ENCODE measurements around the gene HEMK1. TPM values are rescaled to one million over a fixed set of nuclear protein-coding genes. Genes with fewer than 3 reads are reported as not detected.

HEMK1 gene
- total RNA-seq, 1 experiment from 2014 or later = 18.3 TPM

DNA sequence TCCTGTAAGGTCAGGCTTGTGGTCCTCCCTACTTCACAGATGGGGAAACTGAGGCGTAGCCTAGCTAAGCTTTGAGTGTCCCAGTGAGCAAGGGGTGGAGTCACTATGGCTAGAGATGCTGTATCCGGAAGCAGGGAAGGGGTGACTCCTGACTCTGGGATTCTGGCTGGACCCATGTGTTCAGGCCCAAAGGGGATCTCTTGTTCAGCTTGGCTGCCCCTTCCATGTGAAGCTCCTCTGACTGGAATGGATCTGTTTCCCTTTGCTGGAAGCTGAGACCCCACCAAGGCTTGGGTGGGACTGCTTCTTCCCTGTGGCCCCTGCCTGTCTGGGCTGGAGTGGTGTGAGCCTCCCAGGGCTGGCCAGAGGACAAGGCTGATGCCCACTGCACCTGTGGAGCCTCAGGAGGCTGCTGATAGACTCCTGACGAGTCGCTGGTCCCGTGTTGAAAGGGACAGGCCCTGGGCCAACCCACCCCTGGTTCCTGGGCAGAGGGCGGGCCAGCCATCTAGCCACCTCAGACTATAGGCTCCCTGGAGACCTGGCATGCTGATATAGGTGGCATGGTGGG, 48.7 kb downstream of the HEMK1 start:
- no peak for DNase-seq (ENCODE audit: low read depth, low spot score)
- in situ Hi-C loops (cut with HindIII; ENCODE audit: low pct_unique_long_range_greater_than_20kb, low sequenced_read_pairs) = no loop called here

DNA sequence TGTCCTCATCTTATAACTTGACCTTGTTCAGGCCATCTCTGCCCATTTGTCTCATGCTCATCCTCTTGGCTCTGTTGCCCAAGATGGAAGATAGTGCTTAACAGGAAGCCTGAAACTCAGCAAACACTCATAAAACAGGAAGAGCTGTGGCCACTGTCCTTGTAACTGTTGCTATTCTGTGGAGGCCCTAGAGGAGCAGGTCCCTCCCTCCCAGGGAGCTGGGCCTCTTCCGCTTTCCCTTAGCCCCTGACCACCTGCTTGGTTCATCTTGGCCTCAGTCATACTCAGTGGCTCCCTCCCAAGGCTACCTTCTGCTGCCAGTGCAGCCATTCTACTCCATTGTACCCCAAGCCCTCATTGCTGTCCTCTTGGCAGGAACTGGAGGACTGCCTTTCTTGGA, 51.1 kb downstream of the HEMK1 start:
- DNase-seq (ENCODE audit: low read depth, low spot score) = no peak
- in situ Hi-C loops (cut with HindIII; ENCODE audit: low pct_unique_long_range_greater_than_20kb, low sequenced_read_pairs) = no loop called here

DNA sequence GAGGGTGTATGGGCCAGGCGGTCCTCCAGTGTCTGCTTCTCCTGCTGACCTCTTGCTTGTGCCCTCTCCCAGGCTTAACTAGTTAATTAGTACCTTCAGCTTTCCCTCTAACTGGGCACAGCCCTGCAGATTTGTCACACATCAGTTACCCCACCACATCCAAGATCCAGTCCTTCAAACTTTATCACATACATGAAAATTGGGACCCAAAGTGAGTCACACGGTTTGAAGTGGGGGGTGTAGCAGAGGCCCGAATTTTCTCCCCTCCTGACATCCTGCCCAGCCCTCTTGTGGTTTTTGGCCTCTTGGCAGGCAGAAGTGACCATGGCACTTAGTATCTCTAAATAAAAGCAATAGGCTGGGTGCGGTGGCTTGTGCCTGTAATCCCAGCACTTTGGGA, 51.5 kb downstream of the HEMK1 start:
- DNase-seq (ENCODE audit: low read depth, low spot score) = no peak
- in situ Hi-C loops (cut with HindIII; ENCODE audit: low pct_unique_long_range_greater_than_20kb, low sequenced_read_pairs) = no loop called here

DNA sequence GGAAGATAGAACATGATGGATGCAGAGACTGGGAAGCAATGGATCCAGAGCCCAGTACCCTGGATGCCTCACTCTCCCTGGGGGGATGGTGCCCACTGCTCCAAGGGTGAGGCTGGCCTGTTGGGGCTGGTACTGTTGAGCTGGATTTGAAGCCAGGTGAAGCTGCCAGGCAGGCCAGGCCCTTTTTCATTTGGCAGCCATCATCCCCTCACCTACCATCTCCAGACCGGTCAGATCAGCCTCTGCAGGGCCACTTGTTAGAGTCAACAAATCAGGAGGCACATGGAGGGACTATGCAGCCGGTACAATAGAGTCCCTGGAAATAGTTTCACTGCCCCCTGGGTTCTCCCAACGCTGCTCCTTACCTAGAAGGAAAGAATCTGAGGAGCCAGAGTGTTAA, 53.6 kb downstream of the HEMK1 start:
- in situ Hi-C loops (cut with HindIII; ENCODE audit: low pct_unique_long_range_greater_than_20kb, low sequenced_read_pairs) = no loop called here
- DNase-seq (ENCODE audit: low read depth, low spot score) = no peak

DNA sequence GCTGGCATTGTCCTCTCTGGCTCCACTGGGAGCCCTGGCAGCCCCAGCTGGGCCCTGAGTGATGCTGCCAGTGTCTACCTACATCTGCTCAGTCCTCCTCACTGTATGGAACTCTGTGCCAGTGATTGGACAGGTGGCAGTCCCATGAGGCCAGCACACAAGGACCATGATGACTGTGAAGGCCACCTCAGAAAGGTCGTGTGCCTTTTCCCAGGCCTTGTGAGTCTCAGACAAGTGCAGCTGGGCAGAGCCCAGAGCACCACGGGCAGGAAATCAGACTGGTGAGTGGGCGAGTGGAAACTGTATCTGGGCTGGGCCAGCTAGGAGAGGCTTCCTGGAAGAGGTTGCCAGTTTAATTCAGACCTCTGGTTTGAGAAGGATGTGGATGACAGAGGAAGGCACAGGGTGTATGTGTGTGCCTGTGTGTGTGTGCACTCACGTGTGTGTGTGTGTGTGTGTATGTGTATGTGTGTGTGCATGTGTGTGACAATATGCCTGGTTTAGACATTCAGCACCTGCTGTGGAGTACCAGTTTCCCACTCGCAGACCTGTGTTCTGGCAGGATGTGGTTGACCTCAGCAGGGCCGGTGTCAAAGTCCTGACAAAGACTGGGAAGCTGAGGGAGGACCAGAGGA, 54.6 kb downstream of the HEMK1 start:
- no peak for DNase-seq (ENCODE audit: low read depth, low spot score)
- in situ Hi-C loops (cut with HindIII; ENCODE audit: low pct_unique_long_range_greater_than_20kb, low sequenced_read_pairs) = no loop called here

DNA sequence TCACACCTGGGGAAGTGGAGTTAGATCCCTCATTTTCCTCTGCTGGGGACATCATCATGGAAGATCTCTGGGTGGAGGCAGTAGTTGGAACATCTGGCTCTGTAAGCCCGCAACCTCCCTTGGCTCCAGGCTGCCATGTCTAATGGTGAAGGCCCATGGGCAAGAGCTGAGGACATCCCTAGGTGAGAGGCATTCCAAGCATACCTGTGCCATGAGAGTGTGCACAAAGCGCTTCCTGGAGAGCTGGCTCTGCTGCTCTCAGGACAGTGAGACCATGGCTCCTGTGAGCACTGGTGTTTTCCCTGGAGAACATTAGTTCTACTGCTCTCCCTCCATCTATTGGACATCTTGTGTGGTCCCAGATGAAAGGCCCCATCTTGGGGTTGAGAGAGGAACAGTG, 55.3 kb downstream of the HEMK1 start:
- in situ Hi-C loops (cut with HindIII; ENCODE audit: low pct_unique_long_range_greater_than_20kb, low sequenced_read_pairs) = no loop called here

DNA sequence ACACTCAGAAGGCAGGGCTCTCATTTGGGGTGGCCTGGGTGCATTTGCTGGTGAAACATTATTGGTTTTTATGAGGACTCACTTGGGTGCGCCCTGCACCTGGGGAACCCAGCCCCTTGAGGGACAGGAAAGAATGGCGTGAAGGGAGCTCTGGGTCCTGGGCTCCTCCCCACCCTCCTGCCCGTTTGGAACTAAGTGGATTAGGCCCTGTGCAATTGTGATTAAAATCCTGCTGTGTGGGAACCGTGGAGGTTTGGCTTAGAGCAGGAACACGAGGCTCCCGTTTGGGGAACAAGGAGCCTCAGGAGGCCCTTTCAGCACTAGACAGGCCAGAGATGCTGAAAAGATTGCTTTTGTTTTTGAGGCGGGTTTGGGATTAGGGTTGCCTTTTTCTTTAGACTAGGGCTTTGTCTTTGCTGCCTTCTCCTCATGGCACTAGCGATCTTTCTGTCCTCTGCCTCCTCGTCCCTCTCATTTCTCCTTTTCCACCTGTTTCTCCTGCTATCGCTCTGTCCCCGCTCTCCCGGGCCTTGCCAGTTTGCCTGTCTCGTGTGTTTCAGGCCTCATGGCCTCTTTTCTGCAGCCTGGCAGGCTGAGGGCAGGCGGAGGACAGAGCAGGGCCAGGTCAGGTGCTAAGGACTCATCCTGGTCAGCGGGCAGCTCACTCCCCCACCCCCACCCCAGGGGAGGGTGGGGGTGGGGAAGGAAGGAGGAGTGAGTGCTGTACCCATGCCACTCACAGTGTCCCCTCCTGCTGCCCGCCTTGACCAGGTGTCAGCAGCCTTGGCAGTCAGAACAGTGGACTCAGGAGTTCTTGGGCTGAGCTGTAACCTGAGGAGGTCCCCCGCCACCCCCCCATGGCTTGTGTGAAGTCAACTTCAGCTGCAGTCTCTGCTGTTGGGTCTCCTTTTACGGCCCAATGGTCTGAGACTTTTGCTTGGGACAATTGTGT, 56.2 kb downstream of the HEMK1 start:
- no peak for DNase-seq (ENCODE audit: low read depth, low spot score)
- in situ Hi-C loops (cut with HindIII; ENCODE audit: low pct_unique_long_range_greater_than_20kb, low sequenced_read_pairs) = no loop called here

More for the DNA sequence above, 55.3 kb downstream of the HEMK1 start:
- no peak for DNase-seq (ENCODE audit: low read depth, low spot score)

DNA sequence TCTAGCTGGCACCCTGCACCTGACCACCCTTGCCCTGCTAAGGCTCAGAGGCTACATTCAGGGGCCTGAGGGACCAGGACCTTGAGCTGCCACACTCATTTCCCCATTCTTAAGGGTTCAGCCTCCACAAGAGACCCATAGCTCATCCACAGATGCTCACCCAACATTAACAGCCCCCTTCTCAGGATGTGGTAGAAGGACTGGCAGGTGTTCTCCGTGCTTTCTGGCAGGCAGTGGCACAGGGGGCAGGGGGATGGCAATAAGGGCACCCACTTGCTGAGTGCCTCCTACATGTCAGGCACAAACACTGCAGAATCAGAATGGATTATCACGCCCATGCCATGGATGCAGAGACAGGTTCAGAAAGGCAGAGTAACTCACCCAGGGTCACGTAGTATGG, 57.1 kb downstream of the HEMK1 start:
- in situ Hi-C loops (cut with HindIII; ENCODE audit: low pct_unique_long_range_greater_than_20kb, low sequenced_read_pairs) = no loop called here
- DNase-seq (ENCODE audit: low read depth, low spot score) = no peak

DNA sequence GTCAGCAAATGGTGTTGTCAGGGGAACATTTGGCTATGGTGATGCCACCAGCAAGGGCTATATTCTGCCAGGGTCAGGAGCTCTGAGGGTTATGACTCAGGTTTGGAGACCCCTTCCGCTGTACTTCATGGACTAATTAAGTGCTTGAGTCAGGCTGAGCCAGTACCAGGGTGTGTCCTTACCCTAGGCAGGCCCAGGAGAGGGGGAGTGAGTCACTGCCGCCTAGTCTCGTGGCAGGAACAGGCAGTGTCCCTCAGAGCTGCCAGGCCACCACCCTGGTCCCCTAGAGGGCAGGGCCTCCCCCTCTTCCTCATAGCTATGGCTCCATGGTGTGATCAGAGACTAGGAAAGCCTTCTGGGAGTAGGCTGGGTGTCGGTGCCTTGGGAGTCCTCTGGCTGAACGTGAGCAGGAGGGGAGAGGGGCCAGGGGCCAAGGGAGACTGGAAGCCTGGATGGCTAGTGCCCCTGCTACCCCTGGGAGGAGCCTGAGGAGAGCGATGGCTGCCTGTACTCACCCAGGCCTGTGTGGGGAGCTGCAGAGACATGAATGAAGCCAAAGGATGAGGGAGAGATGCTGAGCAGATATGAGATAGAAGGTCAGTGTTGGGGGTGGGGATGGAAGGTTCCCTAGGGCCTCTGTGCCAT, 58.2 kb downstream of the HEMK1 start:
- peak; percentile 61 for DNase-seq (ENCODE audit: low read depth, low spot score)
- in situ Hi-C loops (cut with HindIII; ENCODE audit: low pct_unique_long_range_greater_than_20kb, low sequenced_read_pairs) = no loop called here

DNA sequence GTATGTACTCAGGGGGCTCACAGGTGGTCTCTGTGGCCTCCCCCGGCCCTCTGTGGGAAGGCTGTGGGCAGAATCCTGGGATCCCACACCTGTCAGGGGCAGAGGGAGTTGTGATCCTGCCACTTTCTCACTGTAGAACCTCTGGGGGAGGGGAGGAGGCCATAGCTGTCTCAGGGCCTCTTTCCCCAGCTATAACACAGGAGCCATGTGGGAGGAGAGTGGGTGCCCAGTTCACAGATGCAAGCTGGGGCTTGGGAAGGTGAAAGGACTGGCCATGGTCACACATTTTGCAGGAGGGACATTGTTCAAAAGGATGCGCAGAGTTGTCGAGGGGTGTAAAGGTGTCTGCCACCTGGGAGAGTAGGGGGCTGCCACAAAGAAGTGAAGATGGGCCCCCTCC, 59.3 kb downstream of the HEMK1 start:
- in situ Hi-C loops (cut with HindIII; ENCODE audit: low pct_unique_long_range_greater_than_20kb, low sequenced_read_pairs) = no loop called here
- no peak for DNase-seq (ENCODE audit: low read depth, low spot score)

DNA sequence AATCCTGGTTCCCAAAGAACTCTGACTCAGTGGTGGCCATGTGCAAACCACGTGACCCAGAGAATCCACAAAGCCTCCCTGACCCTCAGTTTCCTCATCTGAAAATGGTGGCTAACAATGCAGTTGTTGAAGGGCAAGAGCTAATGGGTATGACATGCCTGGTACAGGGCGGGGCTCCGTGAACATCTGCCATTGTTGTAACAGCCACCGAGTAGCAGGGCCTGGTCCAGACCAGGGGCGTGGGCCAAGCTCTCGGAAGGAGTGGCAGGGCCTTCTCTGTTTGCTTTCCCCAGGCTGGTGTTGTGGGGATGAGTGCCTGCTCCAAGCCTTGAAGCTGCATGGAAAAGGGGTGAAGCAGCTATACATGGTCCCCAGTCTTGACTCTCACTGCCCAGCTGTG, 61.1 kb downstream of the HEMK1 start:
- in situ Hi-C loops (cut with HindIII; ENCODE audit: low pct_unique_long_range_greater_than_20kb, low sequenced_read_pairs) = no loop called here
- DNase-seq (ENCODE audit: low read depth, low spot score) = no peak

DNA sequence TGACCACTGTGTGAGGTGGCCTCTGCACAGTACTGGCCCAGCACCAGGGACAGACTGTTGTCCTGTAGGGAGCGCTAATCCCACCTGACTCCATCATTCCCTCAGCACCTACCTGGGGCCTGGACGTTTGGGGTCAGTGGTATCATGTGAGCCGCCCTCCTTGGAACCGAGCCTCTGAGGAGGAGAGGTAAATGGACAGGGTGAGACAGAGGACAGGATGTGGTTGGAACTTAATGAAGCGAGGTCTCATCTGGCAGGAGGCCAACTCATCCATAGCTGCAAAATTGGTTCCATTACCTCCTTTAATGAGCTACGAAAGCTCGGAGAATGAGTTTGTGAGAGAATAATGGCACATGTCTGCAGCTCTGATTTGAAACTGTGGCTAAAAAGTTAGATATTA, 61.6 kb downstream of the HEMK1 start:
- in situ Hi-C loops (cut with HindIII; ENCODE audit: low pct_unique_long_range_greater_than_20kb, low sequenced_read_pairs) = no loop called here
- DNase-seq (ENCODE audit: low read depth, low spot score) = no peak

DNA sequence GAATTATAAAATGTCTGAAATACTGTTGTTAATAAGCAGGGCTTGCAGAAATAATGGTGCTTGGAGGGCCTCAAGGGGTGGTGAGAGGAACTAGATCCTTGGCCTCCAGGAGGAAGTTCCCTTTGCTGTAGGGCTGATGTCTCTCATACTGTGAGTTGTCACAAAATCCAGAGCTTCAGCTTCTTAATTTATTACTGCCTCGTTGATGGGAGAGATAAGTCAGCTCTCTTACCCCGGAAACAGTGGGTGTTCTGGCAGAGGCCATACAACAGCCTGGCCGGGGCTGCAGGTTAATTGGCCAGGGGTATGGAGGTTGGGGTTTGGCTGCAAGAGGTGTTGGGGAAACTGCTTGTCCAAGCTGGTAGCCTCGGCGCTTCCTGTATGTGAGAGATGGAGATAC, 63.1 kb downstream of the HEMK1 start:
- in situ Hi-C loops (cut with HindIII; ENCODE audit: low pct_unique_long_range_greater_than_20kb, low sequenced_read_pairs) = no loop called here
- DNase-seq (ENCODE audit: low read depth, low spot score) = no peak

DNA sequence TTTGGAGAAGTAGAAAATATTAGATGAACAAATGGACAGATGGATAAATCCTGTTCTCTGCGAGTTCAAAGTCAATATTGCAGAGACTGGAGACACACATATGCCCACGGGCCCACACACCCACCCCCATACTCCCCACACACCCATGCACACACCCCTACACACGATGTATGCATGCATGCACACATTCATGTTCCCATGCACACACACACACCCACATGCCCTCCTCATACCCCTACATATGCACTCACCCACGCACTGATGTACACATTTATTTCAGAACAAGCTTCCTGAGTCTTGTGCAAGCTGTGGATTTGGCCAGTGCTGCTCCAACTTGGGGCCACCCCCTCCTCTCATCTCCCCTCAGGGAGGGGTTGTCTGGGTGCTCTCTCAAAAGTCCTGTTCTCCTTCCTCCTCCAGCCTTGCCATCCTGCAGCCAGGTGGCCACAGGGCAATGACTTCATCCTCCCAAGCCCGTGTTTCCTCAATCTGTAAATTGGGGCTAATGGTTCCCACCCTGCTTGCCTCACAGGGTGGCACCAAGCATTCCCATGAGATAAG, 64.0 kb downstream of the HEMK1 start:
- DNase-seq (ENCODE audit: low read depth, low spot score) = no peak
- in situ Hi-C loops (cut with HindIII; ENCODE audit: low pct_unique_long_range_greater_than_20kb, low sequenced_read_pairs) = no loop called here

DNA sequence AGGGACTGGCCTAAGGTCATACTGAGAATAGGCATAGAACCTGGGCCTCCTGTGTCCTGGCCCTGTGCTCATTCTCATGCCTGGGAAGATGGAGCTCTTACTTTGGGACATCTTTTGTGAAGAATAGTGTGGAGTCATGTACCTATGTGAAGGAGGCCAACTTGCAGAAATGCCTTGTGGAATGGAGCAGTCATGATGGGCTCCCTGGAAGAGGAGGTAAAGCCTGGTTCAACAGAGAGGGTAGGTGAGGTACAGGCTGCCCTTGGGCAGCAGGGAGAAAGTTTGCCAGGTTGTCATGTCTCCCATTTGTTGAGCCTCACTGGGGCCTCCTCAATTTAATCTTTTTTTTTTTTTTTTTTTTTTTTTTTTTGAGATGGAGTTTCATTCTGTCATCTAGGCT, 65.7 kb downstream of the HEMK1 start:
- no peak for DNase-seq (ENCODE audit: low read depth, low spot score)
- in situ Hi-C loops (cut with HindIII; ENCODE audit: low pct_unique_long_range_greater_than_20kb, low sequenced_read_pairs) = no loop called here

DNA sequence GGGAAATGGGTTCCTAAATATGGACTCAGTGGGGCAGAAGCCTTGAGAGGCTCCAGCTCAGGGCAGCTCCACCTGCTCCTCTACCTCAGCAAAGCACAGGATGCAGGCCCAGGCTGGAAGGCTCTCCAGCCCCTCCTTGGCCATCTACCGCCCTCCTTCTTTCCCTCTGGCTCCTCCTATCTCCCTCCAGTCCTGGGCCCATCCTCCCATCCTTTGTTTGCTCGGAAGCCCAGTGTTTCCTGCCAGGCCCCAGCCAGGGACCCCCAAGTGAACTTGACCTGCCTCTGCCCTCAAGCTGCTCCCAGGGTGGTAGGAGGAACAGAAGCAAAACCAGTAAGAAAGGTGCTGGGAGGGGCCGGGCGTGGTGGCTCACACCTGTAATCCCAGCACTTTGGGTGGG, 67.7 kb downstream of the HEMK1 start:
- DNase-seq (ENCODE audit: low read depth, low spot score) = no peak
- in situ Hi-C loops (cut with HindIII; ENCODE audit: low pct_unique_long_range_greater_than_20kb, low sequenced_read_pairs) = no loop called here

DNA sequence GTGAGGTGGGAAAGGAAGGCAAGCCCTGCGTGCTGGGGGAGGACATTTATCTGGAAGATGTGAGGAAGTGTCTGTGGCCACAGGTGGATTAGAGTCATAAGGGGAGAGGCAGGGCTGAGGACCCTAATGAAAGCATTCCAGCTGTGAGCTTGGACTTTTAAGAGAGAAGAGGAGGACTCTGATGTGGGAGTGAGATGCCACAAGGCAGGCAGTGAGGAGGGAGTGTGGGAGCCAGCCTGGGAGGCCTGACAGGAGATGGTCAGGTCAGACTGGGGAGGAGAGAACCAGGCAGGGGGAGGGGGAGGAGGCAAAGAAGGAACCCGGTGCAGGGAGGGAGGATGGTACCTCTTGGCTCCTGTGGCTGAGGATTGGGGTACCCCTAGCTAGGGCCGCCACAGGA, 68.6 kb downstream of the HEMK1 start:
- in situ Hi-C loops (cut with HindIII; ENCODE audit: low pct_unique_long_range_greater_than_20kb, low sequenced_read_pairs) = no loop called here
- DNase-seq (ENCODE audit: low read depth, low spot score) = no peak

DNA sequence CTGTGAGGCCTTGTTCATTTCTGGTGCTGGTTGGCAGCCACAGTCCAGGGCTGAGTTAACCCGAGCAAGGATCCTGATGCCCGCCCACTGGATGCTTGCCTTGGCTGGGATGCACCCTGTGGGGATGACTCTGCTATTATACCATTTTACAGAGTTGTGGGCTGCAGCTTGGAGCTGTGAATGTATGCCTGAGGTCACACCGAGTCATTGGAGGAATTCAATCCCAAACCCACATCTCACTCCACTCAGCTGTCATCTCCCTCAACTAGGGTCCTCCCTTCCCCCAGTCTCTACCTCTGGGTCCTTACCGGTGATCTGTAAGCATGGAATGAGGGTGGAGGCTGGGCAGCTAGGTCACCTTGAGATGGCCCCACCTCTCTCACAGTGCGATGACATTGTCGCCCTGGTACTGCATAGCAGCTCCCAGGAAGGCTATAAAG, 69.8 kb downstream of the HEMK1 start:
- in situ Hi-C loops (cut with HindIII; ENCODE audit: low pct_unique_long_range_greater_than_20kb, low sequenced_read_pairs) = no loop called here

More for the DNA sequence above, 69.8 kb downstream of the HEMK1 start:
- DNase-seq (ENCODE audit: low read depth, low spot score) = no peak

Data from SK-MEL-5 (cell line).